GM12878 (cell line): ENCODE data around the gene OPRM1. TPM values are rescaled to one million over a fixed set of nuclear protein-coding genes. Genes with fewer than 3 reads are reported as not detected.

Experiments used
- ATAC-seq: fragments of 200-7000 bp; cut with Tn5 transposase; 3 replicates; pipeline ENCODE4 v1.9.1; 2020; ENCODE audit warnings: mild to moderate bottlenecking, moderate library complexity
- BruUV-seq: library from RNA; stranded (reverse); fragments of 400-500 nt; replicated peaks from 2 replicates; lab custom pipeline; 2021; lab: Mats Ljungman, UMichigan
- CTCF ChIA-PET: fragments of 300-600 bp; sonication (Branson Sonifier 250); formaldehyde crosslinking; extraction: SDS; loops from one replicate; lab custom pipeline; 2021; ENCODE audit warnings: inconsistent platforms; lab: Yijun Ruan, JAX
- POLR2A ChIA-PET: fragments of 350-600 bp; formaldehyde crosslinking; extraction: SDS; loops from one replicate; lab custom pipeline; 2021; ENCODE audit warnings: inconsistent platforms; lab: Charles Lee
- RAD21 ChIA-PET: fragments of 300-600 bp; sonication (Branson Sonifier 250); formaldehyde crosslinking; loops from one replicate; lab custom pipeline; 2023; ENCODE audit warnings: antibody characterized with exemption; ENCODE audit not compliant: unreplicated experiment; lab: Charles Lee
- SMC1A ChIA-PET: fragments of 300-600 bp; sonication (Branson Sonifier 250); formaldehyde crosslinking; loops from one replicate; lab custom pipeline; 2023; ENCODE audit not compliant: unreplicated experiment, uncharacterized antibody; lab: Charles Lee
- DNase-seq: peaks from one replicate; pipeline ENCODE4 v3.0.0-alpha.2; 2011; ENCODE audit warnings: low read depth, low spot score
- FAIRE-seq: peaks from 3 replicates; lab custom pipeline; 2011; peaks lifted over from hg19 to GRCh38; lab: Jason Lieb, UNC
- H2AFZ ChIP-seq: 2 replicates; pipeline ENCODE4 v1.6.0; 2011; ENCODE audit warnings: low read depth, low read length, control low read depth; ENCODE audit not compliant: control insufficient read depth
- H3K27ac ChIP-seq: 2 replicates; pipeline ENCODE4 v1.5.1; 2011; ENCODE audit warnings: control low read depth; ENCODE audit not compliant: control insufficient read depth, insufficient read depth
- H3K27me3 ChIP-seq, 2 experiments: replicated peaks in 1 of 2; 2 replicates each; pipeline versions ENCODE4 v1.6.0 to v1.6.1; 2011; ENCODE audit warnings: low read length in 1 of 2; ENCODE audit not compliant: control insufficient read depth in 2 of 2, insufficient read depth in 2 of 2
- H3K36me3 ChIP-seq, 2 experiments: 2 replicates each; pipeline ENCODE4 v1.5.1; 2011; ENCODE audit warnings: low read length in 1 of 2; ENCODE audit not compliant: control insufficient read depth in 2 of 2, insufficient read depth in 2 of 2
- H3K4me1 ChIP-seq: 2 replicates; pipeline ENCODE4 v1.6.1; 2011; ENCODE audit warnings: mild to moderate bottlenecking, low read length, moderate library complexity, mixed read lengths; ENCODE audit not compliant: control insufficient read depth, insufficient read depth
- H3K4me2 ChIP-seq: 2 replicates; pipeline ENCODE4 v1.6.0; 2011; ENCODE audit warnings: control low read depth; ENCODE audit not compliant: control insufficient read depth, insufficient read depth
- H3K4me3 ChIP-seq: fragments of 200-600 bp; sonication (generic); 2 replicates; pipeline ENCODE4 v1.5.1; 2016
- H3K79me2 ChIP-seq: 2 replicates; pipeline ENCODE4 v1.6.0; 2011; ENCODE audit warnings: low read length; ENCODE audit not compliant: control insufficient read depth, insufficient read depth
- H3K9ac ChIP-seq: 2 replicates; pipeline ENCODE4 v1.8.0; 2011; ENCODE audit warnings: low read length, control low read depth, mixed read lengths; ENCODE audit not compliant: control insufficient read depth, insufficient read depth
- H3K9me3 ChIP-seq: replicated peaks from 3 replicates; pipeline ENCODE4 v1.5.1; 2011; ENCODE audit warnings: mild to moderate bottlenecking, low read length; ENCODE audit not compliant: control insufficient read depth, insufficient read depth
- H4K20me1 ChIP-seq: 2 replicates; pipeline ENCODE4 v1.6.0; 2011; ENCODE audit not compliant: control insufficient read depth, insufficient read depth
- EP300 ChIP-seq, 2 experiments: fragments of 150-350 bp in 1 of 2; IDR thresholded peaks; 2 replicates each; pipeline ENCODE4 v1.6.1; 2011 to 2012; ENCODE audit warnings: low read depth in 2 of 2, low read length in 2 of 2, borderline replicate concordance in 1 of 2, improper control_type of control experiment in 1 of 2, inconsistent platforms in 1 of 2; ENCODE audit not compliant: control insufficient read depth in 1 of 2
- IKZF2 ChIP-seq, 2 experiments: fragments of 450-650 bp; IDR thresholded peaks; 2 replicates each; pipeline ENCODE4 v1.6.1; 2017; ENCODE audit warnings: mild to moderate bottlenecking in 2 of 2, moderate library complexity in 2 of 2
- NRF1 ChIP-seq: conservative IDR thresholded peaks from 2 replicates; pipeline ENCODE4 v1.6.1; 2011; ENCODE audit warnings: mild to moderate bottlenecking, low read depth, low read length, improper control_type of control experiment
- WGBS: methylation state at CpG from one replicate; pipeline ENCODE4 v1.1.6; 2016; ENCODE audit warnings: low lambda C conversion rate; ENCODE audit not compliant: insufficient replicate concordance, insufficient coverage; ENCODE audit errors: missing lambda C conversion rate; 5-methylcytosine and 5-hydroxymethylcytosine counted together
- in situ Hi-C: fragments of 300-500 bp; cut with MboI; formaldehyde crosslinking; loops from 9 replicates; pipeline ENCODE4 v1.14.3; 2018; ENCODE audit warnings: mixed read lengths
- intact Hi-C: fragments of 100-400 bp; cut with micrococcal nuclease; formaldehyde crosslinking; loops from one replicate; pipeline ENCODE4 v1.14.2; 2022; ENCODE audit not compliant: unreplicated experiment
- polyA plus RNA-seq, 11 experiments: library from polyadenylated mRNA; depleted of rRNA in 4 of 11; unstranded in 6 of 11; stranded (reverse) in 5 of 11; fragments of >200 nt; fragmentation: Nextera tagmentation in 4 of 11; fragmentation: Illumina TruSeq in 1 of 11; extraction: Ambion mirVana in 4 of 11; extraction: Trizol in 1 of 11; gene quantifications; 1 replicate in 1 of 11; 2 replicates in 10 of 11; pipeline versions ENCODE4 v1.2.1 to v1.2.3, GENCODE V29; 2011 to 2016; ENCODE audit warnings: inconsistent platforms in 2 of 11, missing spikeins in 2 of 11, low read depth in 1 of 11
- total RNA-seq, 4 experiments: library from RNA; depleted of rRNA in 3 of 4; stranded (reverse); fragments of >200 nt in 3 of 4; fragmentation: Illumina TruSeq in 1 of 4; extraction: Trizol in 1 of 4; gene quantifications; 2 replicates each; pipeline versions ENCODE4 v1.2.1 to v1.2.3, GENCODE V29; 2013 to 2021
- TF ChIP-seq, protein P1 (sequence below): fragments of 450-650 bp; formaldehyde crosslinking; IDR thresholded peaks from 2 replicates; pipeline ENCODE4 v1.4.0; 2022; ENCODE audit warnings: mild to moderate bottlenecking, moderate library complexity
- TF ChIP-seq, protein P2 (sequence below): IDR thresholded peaks from 2 replicates; pipeline ENCODE4 v1.6.1; 2012; ENCODE audit warnings: low read depth, low read length, improper control_type of control experiment
- TF ChIP-seq, protein P3 (sequence below): fragments of 450-650 bp; IDR thresholded peaks from 2 replicates; pipeline ENCODE4 v1.6.1; 2018; ENCODE audit warnings: borderline replicate concordance, mild to moderate bottlenecking; ENCODE audit not compliant: partially characterized antibody

OPRM1 gene
- total and polyA plus RNA-seq, 10 of the 15 experiments (the other 5 are each of a cell fraction or from before 2014, with no cell fraction given): not detected

DNA sequence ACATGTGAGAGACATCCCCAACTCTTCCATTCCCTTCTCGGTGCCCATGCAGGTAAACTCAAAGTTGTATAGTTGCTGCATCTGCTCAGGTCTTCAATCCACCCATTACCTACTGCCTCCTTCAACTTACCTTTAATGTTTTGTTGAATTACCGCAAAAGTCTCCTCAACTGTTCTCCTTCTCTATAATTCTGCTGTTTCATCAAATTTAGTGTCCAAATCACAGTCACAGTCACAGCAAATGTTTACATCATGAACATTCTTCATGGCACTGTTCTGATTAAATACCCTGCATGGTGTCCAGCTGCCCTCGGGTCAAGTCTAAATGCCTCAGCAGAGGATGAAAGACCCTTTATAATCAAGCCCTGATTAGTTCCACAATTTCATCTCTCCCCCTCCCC is 187.4 kb downstream of the OPRM1 start (continued):
- TF ChIP-seq, protein P1, sequence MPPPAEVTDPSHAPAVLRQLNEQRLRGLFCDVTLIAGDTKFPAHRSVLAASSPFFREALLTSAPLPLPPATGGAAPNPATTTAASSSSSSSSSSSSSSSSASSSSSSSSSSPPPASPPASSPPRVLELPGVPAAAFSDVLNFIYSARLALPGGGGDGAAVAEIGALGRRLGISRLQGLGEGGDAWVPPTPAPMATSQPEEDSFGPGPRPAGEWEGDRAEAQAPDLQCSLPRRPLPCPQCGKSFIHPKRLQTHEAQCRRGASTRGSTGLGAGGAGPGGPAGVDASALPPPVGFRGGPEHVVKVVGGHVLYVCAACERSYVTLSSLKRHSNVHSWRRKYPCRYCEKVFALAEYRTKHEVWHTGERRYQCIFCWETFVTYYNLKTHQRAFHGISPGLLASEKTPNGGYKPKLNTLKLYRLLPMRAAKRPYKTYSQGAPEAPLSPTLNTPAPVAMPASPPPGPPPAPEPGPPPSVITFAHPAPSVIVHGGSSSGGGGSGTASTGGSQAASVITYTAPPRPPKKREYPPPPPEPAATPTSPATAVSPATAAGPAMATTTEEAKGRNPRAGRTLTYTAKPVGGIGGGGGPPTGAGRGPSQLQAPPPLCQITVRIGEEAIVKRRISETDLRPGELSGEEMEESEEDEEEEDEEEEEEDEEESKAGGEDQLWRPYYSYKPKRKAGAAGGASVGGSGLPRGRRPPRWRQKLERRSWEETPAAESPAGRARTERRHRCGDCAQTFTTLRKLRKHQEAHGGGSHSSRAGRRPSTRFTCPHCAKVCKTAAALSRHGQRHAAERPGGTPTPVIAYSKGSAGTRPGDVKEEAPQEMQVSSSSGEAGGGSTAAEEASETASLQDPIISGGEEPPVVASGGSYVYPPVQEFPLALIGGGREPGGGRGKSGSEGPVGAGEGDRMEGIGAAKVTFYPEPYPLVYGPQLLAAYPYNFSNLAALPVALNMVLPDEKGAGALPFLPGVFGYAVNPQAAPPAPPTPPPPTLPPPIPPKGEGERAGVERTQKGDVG (CRISPR knock-in tag): no peak
- TF ChIP-seq, protein P2, sequence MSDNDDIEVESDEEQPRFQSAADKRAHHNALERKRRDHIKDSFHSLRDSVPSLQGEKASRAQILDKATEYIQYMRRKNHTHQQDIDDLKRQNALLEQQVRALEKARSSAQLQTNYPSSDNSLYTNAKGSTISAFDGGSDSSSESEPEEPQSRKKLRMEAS: no peak
- no peak for TF ChIP-seq EP300 (IDR thresholded peaks at IDR 0.05; ENCODE audit: borderline replicate concordance in 1 of 2, control insufficient read depth in 1 of 2, low read depth in 2 of 2, low read length in 2 of 2)

DNA sequence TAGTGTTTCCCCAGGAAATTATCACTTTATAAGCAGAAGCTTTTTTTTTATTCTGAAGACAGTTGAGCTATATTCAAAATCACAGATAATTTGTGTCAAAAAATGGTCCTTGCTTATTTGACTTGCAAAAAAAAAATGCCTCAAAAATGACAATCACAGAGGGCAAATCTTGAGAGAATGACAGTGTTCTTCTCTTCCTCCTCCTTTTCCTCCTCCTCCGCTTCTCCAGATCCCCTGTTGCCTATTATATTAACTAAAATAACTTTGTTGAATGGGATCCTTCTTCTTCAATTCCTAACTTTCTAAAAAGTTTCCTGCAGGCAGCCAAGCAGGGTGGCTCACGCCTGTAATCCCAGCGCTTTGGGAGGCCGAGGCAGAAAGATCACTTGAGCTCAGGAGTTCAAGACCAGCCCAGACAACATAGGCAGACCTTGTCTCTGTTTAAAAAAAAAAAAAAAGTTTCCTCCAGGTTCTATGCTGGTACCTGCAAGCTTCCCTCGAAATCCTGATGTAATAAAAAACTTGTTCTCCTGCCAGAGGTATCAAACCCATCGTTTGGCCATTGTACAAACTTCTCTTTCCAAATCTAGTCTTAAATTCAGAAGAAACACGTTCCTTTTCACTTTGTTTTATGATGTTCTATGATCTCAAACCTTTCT is 189.0 kb downstream of the OPRM1 start:
- ATAC-seq (no peak), FAIRE-seq (no peak), DNase-seq (no peak)
- Histone ChIP-seq H3K36me3 (peaks cover 0 to 5% of the 10 kb centered on the region in 2 experiments; a peak in 2 of 4 replicates), H2AFZ (no peak overlapping the region), H3K4me3 (no peak overlapping the region), H3K4me2 (no peak overlapping the region), H3K79me2 (peaks cover 36% of the 10 kb centered on the region), H3K4me1 (no peaks in the 10 kb centered on the region), H3K27me3 (no peaks in the 10 kb centered on the region), H3K27ac (no peak overlapping the region), H3K9ac (no peak overlapping the region), H3K9me3 (no peaks in the 10 kb centered on the region; the same call in 1 of the 3 replicates), H4K20me1 (no peaks in the 10 kb centered on the region)
- intact Hi-C loops: no loop called here
- 50% methylated on average over 7 of the region's 7 CpGs for WGBS
- ChIA-PET CTCF (no interaction called here), SMC1A (interaction anchor here (0.7 to 1.9 kb wide), 4 partner anchors 24 to 690 kb away, joined by 3 to 9 read pairs (median 3); no protein-coding TSS in a partner anchor), RAD21 (interaction anchor here (1.2 to 1.3 kb wide), 2 partner anchors 47 to 49 kb away, joined by 3 to 4 read pairs; no protein-coding TSS in a partner anchor), POLR2A (interaction anchor here (0.6 to 1.0 kb wide), 2 partner anchors 14 to 927 kb away, joined by 3 to 4 read pairs; no protein-coding TSS in a partner anchor)
- in situ Hi-C loops: loop anchor here (25.0 kb wide), 1 partner anchor 1241 kb away; the partner anchor contains the start of gene FBXO5
- BruUV-seq: no TSS peak
- TF ChIP-seq IKZF2 (IDR thresholded peaks at IDR 0.05): no peak
- TF ChIP-seq, protein P1 (CRISPR knock-in tag): no peak
- TF ChIP-seq, protein P2: no peak
- TF ChIP-seq, protein P3, sequence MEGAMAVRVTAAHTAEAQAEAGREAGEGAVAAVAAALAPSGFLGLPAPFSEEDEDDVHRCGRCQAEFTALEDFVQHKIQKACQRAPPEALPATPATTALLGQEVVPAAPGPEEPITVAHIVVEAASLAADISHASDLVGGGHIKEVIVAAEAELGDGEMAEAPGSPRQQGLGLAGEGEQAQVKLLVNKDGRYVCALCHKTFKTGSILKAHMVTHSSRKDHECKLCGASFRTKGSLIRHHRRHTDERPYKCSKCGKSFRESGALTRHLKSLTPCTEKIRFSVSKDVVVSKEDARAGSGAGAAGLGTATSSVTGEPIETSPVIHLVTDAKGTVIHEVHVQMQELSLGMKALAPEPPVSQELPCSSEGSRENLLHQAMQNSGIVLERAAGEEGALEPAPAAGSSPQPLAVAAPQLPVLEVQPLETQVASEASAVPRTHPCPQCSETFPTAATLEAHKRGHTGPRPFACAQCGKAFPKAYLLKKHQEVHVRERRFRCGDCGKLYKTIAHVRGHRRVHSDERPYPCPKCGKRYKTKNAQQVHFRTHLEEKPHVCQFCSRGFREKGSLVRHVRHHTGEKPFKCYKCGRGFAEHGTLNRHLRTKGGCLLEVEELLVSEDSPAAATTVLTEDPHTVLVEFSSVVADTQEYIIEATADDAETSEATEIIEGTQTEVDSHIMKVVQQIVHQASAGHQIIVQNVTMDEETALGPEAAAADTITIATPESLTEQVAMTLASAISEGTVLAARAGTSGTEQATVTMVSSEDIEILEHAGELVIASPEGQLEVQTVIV: no peak
- TF ChIP-seq NRF1: no peak
